GM18861 (cell line): ENCODE data around the gene SMPD4.
"Not testable (repeated sequence)": the region's sequence is repeated elsewhere in the genome, so short reads cannot be mapped to it uniquely, and the experiment has no call there.

Source experiments
- ATAC-seq: cut with Tn5 transposase; IDR thresholded peaks from one replicate; pipeline ENCODE4 v1.9.1; 2021; ENCODE audit not compliant: unreplicated experiment

SMPD4 gene

GRCh38 chr2:130181325-130181879 is at the start of gene SMPD4:
TSS of gene SMPD4 (minus strand) at chr2:130181602. CDS start at chr2:130176592, 5,010 bp downstream.
- ATAC-seq: peak; percentile 63

- not testable (repeated sequence) for ATAC-seq
These were observed 49.5 kb upstream of the SMPD4 start for GRCh38 chr2:130230907-130231306.

- ATAC-seq: not testable (repeated sequence)
These were observed 49.0 kb upstream of the SMPD4 start for GRCh38 chr2:130230376-130230775.

GRCh38 chr2:130229161-130229510 is 47.7 kb upstream of the SMPD4 start:
- not testable (repeated sequence) for ATAC-seq

GRCh38 chr2:130228467-130229160 is 47.2 kb upstream of the SMPD4 start:
- not testable (repeated sequence) for ATAC-seq

- not testable (repeated sequence) for ATAC-seq
These were observed 46.6 kb upstream of the SMPD4 start for GRCh38 chr2:130228005-130228404.

GRCh38 chr2:130222523-130222922 is 41.1 kb upstream of the SMPD4 start:
- not testable (repeated sequence) for ATAC-seq

GRCh38 chr2:130220505-130220904 is 39.1 kb upstream of the SMPD4 start:
- ATAC-seq: not testable (repeated sequence)

GRCh38 chr2:130219147-130219546 is 37.7 kb upstream of the SMPD4 start:
- not testable (repeated sequence) for ATAC-seq

GRCh38 chr2:130207051-130207450 is 25.6 kb upstream of the SMPD4 start:
- ATAC-seq: not testable (repeated sequence)

- not testable (repeated sequence) for ATAC-seq
These were observed 21.7 kb upstream of the SMPD4 start for GRCh38 chr2:130203150-130203549.

- not testable (repeated sequence) for ATAC-seq
These were observed 21.1 kb upstream of the SMPD4 start for GRCh38 chr2:130202518-130202917.

GRCh38 chr2:130198343-130198742 is 16.9 kb upstream of the SMPD4 start, which contains the start of gene TUBA3E:
TSS of gene TUBA3E (minus strand) at chr2:130198439. CDS start at chr2:130198360, 79 bp downstream.
- no peak for ATAC-seq

GRCh38 chr2:130196052-130196451 is 14.7 kb upstream of the SMPD4 start:
- ATAC-seq: not testable (repeated sequence)

- ATAC-seq: not testable (repeated sequence)
These were observed 13.8 kb upstream of the SMPD4 start for GRCh38 chr2:130195089-130195635.

- not testable (repeated sequence) for ATAC-seq
These were observed 12.4 kb upstream of the SMPD4 start for GRCh38 chr2:130193824-130194223.

GRCh38 chr2:130192451-130192850 is 11.0 kb upstream of the SMPD4 start:
- not testable (repeated sequence) for ATAC-seq

- ATAC-seq: not testable (repeated sequence)
These were observed 9.9 kb upstream of the SMPD4 start for GRCh38 chr2:130191319-130191718.

- ATAC-seq: no peak
These were observed 8.8 kb upstream of the SMPD4 start for GRCh38 chr2:130190237-130190636.

GRCh38 chr2:130188958-130189357 is 7.6 kb upstream of the SMPD4 start:
- ATAC-seq: not testable (repeated sequence)

- not testable (repeated sequence) for ATAC-seq
These were observed 6.7 kb upstream of the SMPD4 start for GRCh38 chr2:130187859-130188792.
